Nephron (organoid): ENCODE results near the gene CUX1.

ENCODE experiments used
- H3K27ac Mint-ChIP-seq, 3 experiments: 2 replicates each; pipeline ENCODE4 v1.8.0; 2020; ENCODE audit warnings: mixed read lengths in 3 of 3, mild to moderate bottlenecking in 2 of 3, moderate library complexity in 1 of 3
- H3K27me3 Mint-ChIP-seq: 2 replicates; pipeline ENCODE4 v1.8.0; 2021; ENCODE audit warnings: low read depth, mild to moderate bottlenecking, moderate library complexity, mixed read lengths
- H3K36me3 Mint-ChIP-seq: 2 replicates; pipeline ENCODE4 v1.8.0; 2020; ENCODE audit warnings: low read depth, mixed read lengths
- H3K4me1 Mint-ChIP-seq: 2 replicates; pipeline ENCODE4 v1.8.0; 2020; ENCODE audit warnings: mixed read lengths
- H3K4me3 Mint-ChIP-seq, 3 experiments: 2 replicates each; pipeline ENCODE4 v1.8.0; 2020; ENCODE audit warnings: mild to moderate bottlenecking in 3 of 3, mixed read lengths in 3 of 3, moderate library complexity in 2 of 3
- H3K9me3 Mint-ChIP-seq: 2 replicates; pipeline ENCODE4 v1.8.0; 2020; ENCODE audit warnings: mixed read lengths
- TF ChIP-seq, protein P1 (sequence below), 3 experiments: fragments of 200-600 bp; sonication (generic); IDR thresholded peaks; one replicate each; pipeline ENCODE4 v1.5.0; 2021; ENCODE audit warnings: antibody characterized with exemption in 3 of 3; ENCODE audit not compliant: unreplicated experiment in 3 of 3

CUX1 gene

DNA sequence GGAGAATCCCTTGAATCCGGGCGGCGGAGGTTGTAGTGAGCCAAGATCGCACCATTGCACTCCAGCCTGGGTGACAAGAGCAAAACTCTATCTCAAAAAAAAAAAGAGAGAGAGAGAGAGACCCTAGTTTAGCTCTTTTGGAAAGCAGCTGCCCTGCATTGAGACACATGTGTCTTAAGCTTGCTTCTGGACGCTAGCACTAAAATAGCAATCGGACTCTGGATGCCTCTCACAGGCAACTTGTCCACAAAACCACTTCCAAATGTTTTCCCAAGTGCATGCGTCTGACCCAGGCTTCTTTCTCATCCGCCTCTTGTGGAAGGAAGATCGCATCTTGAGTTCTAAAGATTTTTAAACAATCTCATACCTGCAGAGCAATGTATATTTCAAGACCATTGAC, 182.7 kb downstream of the CUX1 start:
- H3K36me3 Mint-ChIP-seq: no peaks in the 10 kb centered on the region
- peak overlapping the region in 1 of 3 experiments; percentile 52 for H3K4me3 Mint-ChIP-seq
- peak overlapping the region; percentile 19 to 65 (median 52) for H3K27ac Mint-ChIP-seq
- H3K4me1 Mint-ChIP-seq: peaks cover 55% of the 10 kb centered on the region
- H3K27me3 Mint-ChIP-seq: peaks cover 7% of the 10 kb centered on the region
- TF ChIP-seq, protein P1, sequence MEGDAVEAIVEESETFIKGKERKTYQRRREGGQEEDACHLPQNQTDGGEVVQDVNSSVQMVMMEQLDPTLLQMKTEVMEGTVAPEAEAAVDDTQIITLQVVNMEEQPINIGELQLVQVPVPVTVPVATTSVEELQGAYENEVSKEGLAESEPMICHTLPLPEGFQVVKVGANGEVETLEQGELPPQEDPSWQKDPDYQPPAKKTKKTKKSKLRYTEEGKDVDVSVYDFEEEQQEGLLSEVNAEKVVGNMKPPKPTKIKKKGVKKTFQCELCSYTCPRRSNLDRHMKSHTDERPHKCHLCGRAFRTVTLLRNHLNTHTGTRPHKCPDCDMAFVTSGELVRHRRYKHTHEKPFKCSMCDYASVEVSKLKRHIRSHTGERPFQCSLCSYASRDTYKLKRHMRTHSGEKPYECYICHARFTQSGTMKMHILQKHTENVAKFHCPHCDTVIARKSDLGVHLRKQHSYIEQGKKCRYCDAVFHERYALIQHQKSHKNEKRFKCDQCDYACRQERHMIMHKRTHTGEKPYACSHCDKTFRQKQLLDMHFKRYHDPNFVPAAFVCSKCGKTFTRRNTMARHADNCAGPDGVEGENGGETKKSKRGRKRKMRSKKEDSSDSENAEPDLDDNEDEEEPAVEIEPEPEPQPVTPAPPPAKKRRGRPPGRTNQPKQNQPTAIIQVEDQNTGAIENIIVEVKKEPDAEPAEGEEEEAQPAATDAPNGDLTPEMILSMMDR (IDR thresholded peaks at IDR 0.05; ENCODE audit: unreplicated experiment in 3 of 3): no peak
- no peaks in the 10 kb centered on the region for H3K9me3 Mint-ChIP-seq

DNA sequence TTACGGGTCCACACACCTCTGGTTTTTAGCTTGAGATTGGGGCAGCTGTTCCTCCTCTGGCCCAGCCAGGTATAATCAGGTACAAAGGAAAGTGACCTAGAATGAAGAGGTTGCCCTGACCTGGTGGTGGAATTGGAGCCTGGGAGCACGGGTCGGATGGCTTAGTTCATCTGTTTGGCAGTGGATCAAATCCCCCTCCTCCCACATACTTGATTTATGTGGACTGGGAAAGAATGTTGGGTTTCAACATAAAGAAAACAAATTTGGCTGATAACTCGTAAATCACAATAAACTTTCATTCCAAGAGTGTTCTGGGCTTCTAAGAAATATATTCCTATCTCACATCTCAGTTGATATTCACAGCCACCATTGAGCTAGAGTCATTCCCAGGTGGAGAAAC, 186.8 kb downstream of the CUX1 start:
- H3K27me3 Mint-ChIP-seq: peaks cover 7% of the 10 kb centered on the region
- peaks cover 60% of the 10 kb centered on the region for H3K4me1 Mint-ChIP-seq
- peak overlapping the region; percentile 84 to 88 (median 86) for H3K27ac Mint-ChIP-seq
- TF ChIP-seq, protein P1 (IDR thresholded peaks at IDR 0.05; ENCODE audit: unreplicated experiment in 3 of 3): no peak
- no peaks in the 10 kb centered on the region for H3K9me3 Mint-ChIP-seq
- peak overlapping the region in 2 of 3 experiments; percentile 18 to 36 for H3K4me3 Mint-ChIP-seq
- no peaks in the 10 kb centered on the region for H3K36me3 Mint-ChIP-seq

DNA sequence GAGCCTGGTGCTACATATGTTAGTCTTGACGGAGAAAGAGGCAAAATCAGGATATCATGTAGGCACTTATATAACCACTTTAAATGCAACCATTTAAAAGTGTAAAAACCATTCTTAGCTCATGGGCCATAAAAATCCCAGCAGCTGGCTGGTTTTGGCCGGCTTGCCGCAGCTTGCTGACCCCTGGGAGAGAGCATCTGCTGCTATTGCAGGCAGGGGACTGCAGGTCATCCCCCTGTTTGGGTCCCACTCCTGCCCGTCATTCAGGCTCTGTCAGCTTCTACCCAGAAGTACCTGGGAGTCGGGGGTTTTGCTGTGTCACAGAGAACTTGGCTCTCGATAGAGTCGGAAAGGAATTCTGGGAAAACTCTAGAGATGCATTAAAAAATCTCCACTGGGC, 187.4 kb downstream of the CUX1 start:
- H3K36me3 Mint-ChIP-seq: peaks cover 5% of the 10 kb centered on the region
- no peaks in the 10 kb centered on the region for H3K9me3 Mint-ChIP-seq
- H3K4me3 Mint-ChIP-seq: peak overlapping the region in 2 of 3 experiments; percentile 18 to 36
- H3K4me1 Mint-ChIP-seq: peaks cover 60% of the 10 kb centered on the region
- peaks cover 7% of the 10 kb centered on the region for H3K27me3 Mint-ChIP-seq
- H3K27ac Mint-ChIP-seq: peak overlapping the region; percentile 84 to 88 (median 86)
- TF ChIP-seq, protein P1 (IDR thresholded peaks at IDR 0.05; ENCODE audit: unreplicated experiment in 3 of 3): no peak

DNA sequence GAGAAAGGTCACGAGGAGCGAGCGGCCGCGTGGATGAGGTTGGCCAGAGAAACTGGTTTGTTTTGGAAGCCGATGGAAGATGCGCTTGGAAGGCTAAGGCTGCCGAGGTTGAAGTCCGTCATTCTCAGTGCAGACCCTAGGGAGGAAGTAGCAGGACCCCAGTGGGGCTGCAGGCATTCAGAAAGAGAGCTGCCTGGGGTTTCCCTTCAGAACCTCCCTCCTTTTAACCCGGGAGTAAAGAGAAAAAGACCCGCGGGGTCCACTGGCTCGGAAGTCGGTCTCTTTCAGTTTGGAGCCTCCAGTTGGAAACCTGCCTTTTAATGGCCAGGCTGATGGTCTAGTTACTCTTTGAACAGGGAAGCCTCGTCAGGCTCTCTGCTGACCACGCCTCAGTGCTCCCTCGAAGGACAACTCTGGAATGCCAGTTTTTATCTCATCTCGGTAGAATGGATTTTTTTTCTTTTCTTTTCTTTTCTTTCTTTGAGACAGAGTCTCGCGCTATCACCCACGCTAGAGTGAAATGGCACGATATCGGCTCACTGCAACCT, 188.6 kb downstream of the CUX1 start:
- H3K4me1 Mint-ChIP-seq: peaks cover 49% of the 10 kb centered on the region
- no peak overlapping the region for H3K4me3 Mint-ChIP-seq
- H3K27ac Mint-ChIP-seq: peak overlapping the region; percentile 84 to 88 (median 86)
- H3K36me3 Mint-ChIP-seq: peaks cover 6% of the 10 kb centered on the region
- no peaks in the 10 kb centered on the region for H3K9me3 Mint-ChIP-seq
- TF ChIP-seq, protein P1 (IDR thresholded peaks at IDR 0.05; ENCODE audit: unreplicated experiment in 3 of 3): no peak
- peaks cover 7% of the 10 kb centered on the region for H3K27me3 Mint-ChIP-seq

DNA sequence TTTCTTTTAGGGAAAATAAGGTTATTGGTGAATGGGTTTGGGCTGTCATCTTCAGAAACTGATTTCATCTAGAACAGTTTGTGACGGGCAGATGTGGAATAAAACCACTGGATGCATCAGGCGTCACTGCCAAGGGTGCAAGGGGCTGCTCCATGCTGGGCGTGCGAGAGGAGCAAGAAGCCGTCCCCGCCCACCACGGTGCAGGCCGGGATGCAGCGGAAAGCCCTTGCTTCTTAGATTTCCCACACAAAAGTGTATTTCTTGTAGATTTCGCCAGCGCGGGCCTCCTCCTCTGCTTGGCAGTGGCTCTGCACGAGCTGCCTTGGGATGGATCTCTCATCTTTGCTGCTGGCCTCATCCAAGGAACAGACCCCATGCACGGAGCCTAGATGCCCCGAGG, 189.3 kb downstream of the CUX1 start:
- Mint-ChIP-seq H3K36me3 (peaks cover 6% of the 10 kb centered on the region), H3K4me1 (peaks cover 47% of the 10 kb centered on the region), H3K27me3 (peaks cover 7% of the 10 kb centered on the region), H3K27ac (no peak overlapping the region), H3K9me3 (no peaks in the 10 kb centered on the region), H3K4me3 (no peak overlapping the region)
- TF ChIP-seq, protein P1 (IDR thresholded peaks at IDR 0.05; ENCODE audit: unreplicated experiment in 3 of 3): no peak
